Measurements from ENCODE around the gene TPRN. TPM values are rescaled to one million over a fixed set of nuclear protein-coding genes. Genes with fewer than 3 reads are reported as not detected.

TPRN gene
- total RNA-seq, 2 experiments from 2014 or later = 5.7 to 6.6 TPM

DNA sequence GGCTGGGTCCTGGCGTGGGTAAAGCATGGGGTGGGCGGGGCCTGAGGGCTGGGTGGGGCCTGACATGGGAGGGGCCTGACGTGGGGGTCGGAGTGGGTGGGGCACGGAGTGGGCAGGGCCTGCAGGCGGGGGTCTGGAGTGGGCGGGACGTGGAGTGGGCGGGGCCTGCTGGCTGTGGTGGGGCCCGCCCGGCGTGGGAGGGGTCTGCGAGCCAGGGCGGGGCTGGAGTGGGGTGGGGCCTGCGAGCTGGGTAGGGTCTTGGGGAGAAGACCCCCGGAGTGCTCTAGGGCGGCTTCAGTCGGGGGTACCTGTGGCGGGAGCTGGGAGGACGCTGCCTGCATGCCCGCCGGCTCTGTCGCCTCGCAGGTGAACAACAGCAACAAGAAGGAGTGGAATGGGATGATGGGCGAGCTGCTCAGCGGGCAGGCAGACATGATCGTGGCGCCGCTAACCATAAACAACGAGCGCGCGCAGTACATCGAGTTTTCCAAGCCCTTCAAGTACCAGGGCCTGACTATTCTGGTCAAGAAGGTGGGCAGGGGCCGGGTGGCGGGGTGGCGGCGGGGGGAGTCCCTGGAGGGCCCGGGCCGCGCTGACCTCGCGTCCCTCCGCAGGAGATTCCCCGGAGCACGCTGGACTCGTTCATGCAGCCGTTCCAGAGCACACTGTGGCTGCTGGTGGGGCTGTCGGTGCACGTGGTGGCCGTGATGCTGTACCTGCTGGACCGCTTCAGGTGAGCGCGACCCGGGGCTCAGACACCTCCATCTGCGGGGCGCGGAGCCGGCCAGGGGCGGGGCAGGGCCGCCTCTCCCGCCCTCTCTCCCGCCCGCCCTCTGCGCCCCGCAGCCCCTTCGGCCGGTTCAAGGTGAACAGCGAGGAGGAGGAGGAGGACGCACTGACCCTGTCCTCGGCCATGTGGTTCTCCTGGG lies 38.7 kb downstream of the TPRN start:
- peaks cover 20% of the 10 kb centered on the region for H3K4me1 Mint-ChIP-seq (ENCODE audit: low read depth)
- ChIA-PET POLR2A (interaction anchor here (0.6 to 2.1 kb wide), 2 partner anchors 10 to 75 kb away, joined by 3 to 6 read pairs; partner anchors contain the start of gene TMEM210), CTCF (interaction anchor here (0.9 to 1.3 kb wide), 2 partner anchors 17 to 75 kb away, joined by 3 to 4 read pairs; no protein-coding TSS in a partner anchor)
- intact Hi-C loops (cut with micrococcal nuclease) = no loop called here
- ATAC-seq (no peak), DNase-seq (no peak)
- TF ChIP-seq, protein P1, sequence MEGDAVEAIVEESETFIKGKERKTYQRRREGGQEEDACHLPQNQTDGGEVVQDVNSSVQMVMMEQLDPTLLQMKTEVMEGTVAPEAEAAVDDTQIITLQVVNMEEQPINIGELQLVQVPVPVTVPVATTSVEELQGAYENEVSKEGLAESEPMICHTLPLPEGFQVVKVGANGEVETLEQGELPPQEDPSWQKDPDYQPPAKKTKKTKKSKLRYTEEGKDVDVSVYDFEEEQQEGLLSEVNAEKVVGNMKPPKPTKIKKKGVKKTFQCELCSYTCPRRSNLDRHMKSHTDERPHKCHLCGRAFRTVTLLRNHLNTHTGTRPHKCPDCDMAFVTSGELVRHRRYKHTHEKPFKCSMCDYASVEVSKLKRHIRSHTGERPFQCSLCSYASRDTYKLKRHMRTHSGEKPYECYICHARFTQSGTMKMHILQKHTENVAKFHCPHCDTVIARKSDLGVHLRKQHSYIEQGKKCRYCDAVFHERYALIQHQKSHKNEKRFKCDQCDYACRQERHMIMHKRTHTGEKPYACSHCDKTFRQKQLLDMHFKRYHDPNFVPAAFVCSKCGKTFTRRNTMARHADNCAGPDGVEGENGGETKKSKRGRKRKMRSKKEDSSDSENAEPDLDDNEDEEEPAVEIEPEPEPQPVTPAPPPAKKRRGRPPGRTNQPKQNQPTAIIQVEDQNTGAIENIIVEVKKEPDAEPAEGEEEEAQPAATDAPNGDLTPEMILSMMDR (IDR thresholded peaks at IDR 0.05) = no peak
- H3K27ac Mint-ChIP-seq = no peak overlapping the region
- H3K27me3 Mint-ChIP-seq = peaks cover 48% of the 10 kb centered on the region
- no peaks in the 10 kb centered on the region for H3K9me3 Mint-ChIP-seq
- no peak overlapping the region for H3K4me3 Mint-ChIP-seq
- no peaks in the 10 kb centered on the region for H3K36me3 Mint-ChIP-seq (ENCODE audit: low read depth)

DNA sequence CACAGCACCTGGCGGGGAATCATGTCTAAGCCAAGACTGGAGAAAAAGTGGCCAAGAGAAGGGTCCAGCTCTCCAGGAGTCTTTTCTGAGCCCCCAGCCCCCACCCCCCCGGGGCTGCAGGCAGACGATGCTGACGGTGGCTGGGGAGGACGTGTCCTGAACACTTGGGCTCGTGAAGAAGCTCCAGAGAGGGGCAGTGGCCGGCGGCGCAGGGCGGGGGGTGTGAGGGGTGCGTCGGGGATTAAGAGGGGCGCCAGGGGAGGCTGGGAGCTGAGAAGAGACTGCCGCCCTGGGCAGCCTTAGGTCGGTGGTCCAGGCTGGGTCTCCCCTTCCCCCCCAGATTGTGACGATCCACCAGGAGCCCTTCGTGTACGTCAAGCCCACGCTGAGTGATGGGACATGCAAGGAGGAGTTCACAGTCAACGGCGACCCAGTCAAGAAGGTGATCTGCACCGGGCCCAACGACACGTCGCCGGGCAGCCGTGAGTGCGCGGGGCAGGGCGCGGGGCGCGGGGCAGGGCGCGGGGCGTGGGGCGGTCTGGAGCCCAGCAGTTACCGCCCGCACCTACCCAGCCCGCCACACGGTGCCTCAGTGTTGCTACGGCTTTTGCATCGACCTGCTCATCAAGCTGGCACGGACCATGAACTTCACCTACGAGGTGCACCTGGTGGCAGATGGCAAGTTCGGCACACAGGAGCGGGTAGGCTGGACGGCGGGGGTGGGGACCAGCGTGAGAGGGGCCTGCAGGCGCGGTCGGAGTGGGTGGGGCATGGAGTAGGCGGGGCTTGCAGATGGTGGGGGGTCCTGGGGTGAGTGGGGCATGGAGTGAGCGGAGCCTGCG lies 39.6 kb downstream of the TPRN start:
- intact Hi-C loops (cut with micrococcal nuclease) = no loop called here
- H3K27ac Mint-ChIP-seq = no peak overlapping the region
- ChIA-PET POLR2A (interaction anchor here (0.6 to 2.1 kb wide), 2 partner anchors 11 to 76 kb away, joined by 3 to 6 read pairs; partner anchors contain the start of gene TMEM210), CTCF (interaction anchor here (0.9 to 1.3 kb wide), 2 partner anchors 18 to 76 kb away, joined by 3 to 4 read pairs; no protein-coding TSS in a partner anchor)
- TF ChIP-seq, protein P1 (IDR thresholded peaks at IDR 0.05) = no peak
- H3K9me3 Mint-ChIP-seq = no peaks in the 10 kb centered on the region
- H3K36me3 Mint-ChIP-seq (ENCODE audit: low read depth) = no peaks in the 10 kb centered on the region
- peaks cover 45% of the 10 kb centered on the region for H3K27me3 Mint-ChIP-seq
- H3K4me1 Mint-ChIP-seq (ENCODE audit: low read depth) = peaks cover 18% of the 10 kb centered on the region
- H3K4me3 Mint-ChIP-seq = no peak overlapping the region
- DNase-seq = no peak
- no peak for ATAC-seq

GRCh38 chr9:137160054-137160425 lies 40.5 kb downstream of the TPRN start:
- CTCF ChIA-PET = no interaction called here
- Mint-ChIP-seq H3K4me1 (ENCODE audit: low read depth) (peaks cover 18% of the 10 kb centered on the region), H3K36me3 (ENCODE audit: low read depth) (no peaks in the 10 kb centered on the region), H3K9me3 (no peaks in the 10 kb centered on the region), H3K4me3 (no peak overlapping the region), H3K27ac (no peak overlapping the region), H3K27me3 (peaks cover 44% of the 10 kb centered on the region)
- TF ChIP-seq, protein P1 (IDR thresholded peaks at IDR 0.05) = no peak
- POLR2A ChIA-PET = interaction anchor here (2.1 kb wide), 1 partner anchor 12 kb away, joined by 6 read pairs; the partner anchor contains the start of gene TMEM210
- DNase-seq = no peak
- ATAC-seq = no peak
- intact Hi-C loops (cut with micrococcal nuclease) = no loop called here

DNA sequence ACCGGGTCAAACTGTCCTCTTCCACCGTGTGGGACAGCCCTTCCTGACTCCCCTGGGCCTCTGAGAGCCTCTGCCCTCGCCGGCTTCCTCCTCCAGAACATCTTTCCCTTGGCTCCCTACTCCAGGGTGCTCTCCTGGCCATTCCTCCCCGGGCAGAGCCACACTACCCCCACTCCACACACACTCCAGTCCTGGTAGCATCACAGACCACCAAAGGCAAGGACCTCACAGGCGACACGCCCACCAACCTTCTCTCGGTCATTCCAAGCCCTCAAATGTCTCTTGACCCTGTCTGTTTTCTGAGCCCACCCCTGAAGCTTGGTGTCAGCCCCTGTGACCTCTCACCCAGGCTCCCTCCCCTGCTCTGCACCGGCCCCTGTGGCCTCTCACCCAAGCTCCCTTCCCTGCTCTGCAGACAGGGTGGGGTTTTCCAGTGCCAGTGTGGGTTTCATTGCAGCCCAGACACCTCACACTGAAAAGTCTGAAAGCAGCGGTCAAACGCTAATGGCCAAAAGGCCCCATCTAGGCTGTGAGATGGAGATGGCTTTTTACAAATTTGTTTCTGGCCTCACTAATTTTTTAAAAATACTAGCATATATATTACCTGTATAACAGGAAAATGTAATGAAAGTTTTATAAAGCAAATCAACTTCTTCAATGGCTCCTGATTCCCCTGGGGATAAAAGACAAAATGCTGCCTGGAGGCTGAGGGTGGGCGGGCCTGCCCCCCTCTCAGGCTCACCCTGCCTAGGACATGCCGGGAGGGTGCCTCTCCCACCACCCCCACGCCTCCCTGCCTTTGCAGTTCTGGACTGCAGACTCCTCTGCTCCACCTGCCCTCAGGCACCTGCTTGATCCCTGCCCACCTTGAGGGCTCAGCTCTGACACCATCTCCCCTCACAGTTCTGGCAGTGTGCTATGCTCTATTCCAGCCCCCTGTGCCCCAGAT lies 41.2 kb downstream of the TPRN start:
- no peak overlapping the region for H3K27ac Mint-ChIP-seq
- peaks cover 18% of the 10 kb centered on the region for H3K4me1 Mint-ChIP-seq (ENCODE audit: low read depth)
- intact Hi-C loops (cut with micrococcal nuclease) = no loop called here
- TF ChIP-seq, protein P1 (IDR thresholded peaks at IDR 0.05) = no peak
- DNase-seq = no peak
- POLR2A ChIA-PET = interaction anchor here (2.1 kb wide), 1 partner anchor 13 kb away, joined by 6 read pairs; the partner anchor contains the start of gene TMEM210
- no peak overlapping the region for H3K4me3 Mint-ChIP-seq
- ATAC-seq = no peak
- H3K9me3 Mint-ChIP-seq = no peaks in the 10 kb centered on the region
- peaks cover 47% of the 10 kb centered on the region for H3K27me3 Mint-ChIP-seq
- no peaks in the 10 kb centered on the region for H3K36me3 Mint-ChIP-seq (ENCODE audit: low read depth)
- CTCF ChIA-PET = no interaction called here
